Liver (tissue), 9 donors: ENCODE data around the gene TRIM59. TPM values are rescaled to one million over a fixed set of nuclear protein-coding genes. Genes with fewer than 3 reads are reported as not detected.

Experiments
- DNase-seq: peaks from one replicate; pipeline ENCODE4 v3.0.0-alpha.2; 2017; ENCODE audit warnings: low spot score
- H3K27ac ChIP-seq, 2 donors: one replicate each; pipeline ENCODE4 v1.7.0; 2013; ENCODE audit warnings: inconsistent platforms in 2 of 2, low read length in 2 of 2, control low read depth in 1 of 2, low read depth in 1 of 2, mild to moderate bottlenecking in 1 of 2
- H3K27me3 ChIP-seq, 4 donors: one replicate each; pipeline versions ENCODE4 v1.6.1 to v1.7.0; 2013; ENCODE audit warnings: low read length in 3 of 4, inconsistent platforms in 1 of 4, mild to moderate bottlenecking in 1 of 4, moderate library complexity in 1 of 4; ENCODE audit not compliant: control insufficient read depth in 4 of 4, insufficient read depth in 4 of 4
- H3K36me3 ChIP-seq, 4 donors: one replicate each; pipeline versions ENCODE4 v1.6.1 to v1.7.0; 2013; ENCODE audit warnings: low read length in 3 of 4, mild to moderate bottlenecking in 3 of 4, low read depth in 1 of 4, moderate library complexity in 1 of 4; ENCODE audit not compliant: control insufficient read depth in 4 of 4, insufficient read depth in 3 of 4
- H3K4me1 ChIP-seq, 4 donors: one replicate each; pipeline versions ENCODE4 v1.6.1 to v1.7.0; 2013; ENCODE audit warnings: low read length in 3 of 4, mild to moderate bottlenecking in 3 of 4, moderate library complexity in 1 of 4; ENCODE audit not compliant: control insufficient read depth in 4 of 4, insufficient read depth in 4 of 4
- H3K4me3 ChIP-seq, 3 donors: one replicate each; pipeline versions ENCODE4 v1.6.1 to v1.7.0; 2013; ENCODE audit warnings: low read length in 3 of 3, control low read depth in 1 of 3, low read depth in 1 of 3, mild to moderate bottlenecking in 1 of 3
- H3K9ac ChIP-seq, 2 donors: one replicate each; pipeline ENCODE4 v1.7.0; 2013; ENCODE audit warnings: low read length in 2 of 2, mild to moderate bottlenecking in 2 of 2, moderate library complexity in 2 of 2, control low read depth in 1 of 2, low read depth in 1 of 2
- H3K9me3 ChIP-seq, 4 donors: one replicate each; pipeline versions ENCODE4 v1.6.1 to v1.7.0; 2013; ENCODE audit warnings: low read length in 3 of 4; ENCODE audit not compliant: control insufficient read depth in 4 of 4
- ATF3 ChIP-seq: IDR thresholded peaks from 2 replicates; pipeline ENCODE4 v1.6.1; 2016; ENCODE audit warnings: antibody characterized with exemption
- CTCF ChIP-seq: fragments of 150-350 bp; IDR thresholded peaks from 2 replicates; pipeline ENCODE4 v1.5.1; 2017; ENCODE audit warnings: improper control_type of control experiment, low read depth, low read length; ENCODE audit not compliant: missing input control
- EGR1 ChIP-seq, 2 donors: IDR thresholded peaks; 2 replicates each; pipeline ENCODE4 v1.6.1; 2016 to 2018; ENCODE audit warnings: antibody characterized with exemption in 2 of 2, low read depth in 2 of 2
- FOXA1 ChIP-seq: IDR thresholded peaks from 2 replicates; pipeline ENCODE4 v1.6.1; 2016; ENCODE audit warnings: antibody characterized with exemption
- FOXA2 ChIP-seq: IDR thresholded peaks from 2 replicates; pipeline ENCODE4 v1.6.1; 2016; ENCODE audit warnings: antibody characterized with exemption
- GABPA ChIP-seq, 2 donors: IDR thresholded peaks in 1 of 2; conservative IDR thresholded peaks in 1 of 2; 2 replicates each; pipeline ENCODE4 v1.6.1; 2016; ENCODE audit warnings: antibody characterized with exemption in 2 of 2, mild to moderate bottlenecking in 1 of 2, moderate library complexity in 1 of 2
- HNF4A ChIP-seq, 2 donors: conservative IDR thresholded peaks; 2 replicates each; pipeline ENCODE4 v1.6.1; 2016; ENCODE audit warnings: antibody characterized with exemption in 2 of 2, mild to moderate bottlenecking in 2 of 2
- JUND ChIP-seq, 2 donors: IDR thresholded peaks; 2 replicates each; pipeline ENCODE4 v1.6.1; 2016; ENCODE audit warnings: antibody characterized with exemption in 2 of 2
- MAX ChIP-seq: IDR thresholded peaks from 2 replicates; pipeline ENCODE4 v1.6.1; 2016; ENCODE audit warnings: antibody characterized with exemption
- NR2F2 ChIP-seq: IDR thresholded peaks from 2 replicates; pipeline ENCODE4 v1.6.1; 2016; ENCODE audit warnings: antibody characterized with exemption
- RAD21 ChIP-seq, 2 donors: IDR thresholded peaks; 2 replicates each; pipeline ENCODE4 v1.6.1; 2016; ENCODE audit warnings: antibody characterized with exemption in 2 of 2, mild to moderate bottlenecking in 2 of 2
- REST ChIP-seq: IDR thresholded peaks from 2 replicates; pipeline ENCODE4 v1.6.1; 2016; ENCODE audit warnings: antibody characterized with exemption, mild to moderate bottlenecking
- RXRA ChIP-seq, 2 donors: IDR thresholded peaks; 2 replicates each; pipeline ENCODE4 v1.6.1; 2017 to 2018; ENCODE audit warnings: antibody characterized with exemption in 2 of 2, mild to moderate bottlenecking in 1 of 2
- TAF1 ChIP-seq: conservative IDR thresholded peaks from 2 replicates; pipeline ENCODE4 v1.6.1; 2016; ENCODE audit warnings: antibody characterized with exemption, mild to moderate bottlenecking
- YY1 ChIP-seq: IDR thresholded peaks from 2 replicates; pipeline ENCODE4 v1.6.1; 2016; ENCODE audit warnings: antibody characterized with exemption, mild to moderate bottlenecking
- ZBTB33 ChIP-seq: IDR thresholded peaks from 2 replicates; pipeline ENCODE4 v1.6.1; 2016; ENCODE audit warnings: antibody characterized with exemption
- WGBS: extraction: QIAGEN DNeasy Blood & Tissue Kit; methylation state at CpG from one replicate; pipeline ENCODE4 v1.1.7; 2013; 5-methylcytosine and 5-hydroxymethylcytosine counted together
- polyA plus RNA-seq, 2 donors: library from polyadenylated mRNA; stranded (reverse) in 1 of 2; unstranded in 1 of 2; fragments of 200-250 nt in 1 of 2; fragments of >200 nt in 1 of 2; fragmentation: Nextera tagmentation in 1 of 2; extraction: Ambion mirVana in 1 of 2; gene quantifications; one replicate each; pipeline versions ENCODE4 v1.2.1 to v1.2.3, GENCODE V29; 2013 to 2015
- total RNA-seq, 2 donors: library from RNA; depleted of rRNA; stranded (reverse); fragments of >200 nt; gene quantifications; one replicate each; pipeline ENCODE4 v1.2.3, GENCODE V29; 2014
- donor health status: healthy.
- donor health status: healthy.
- donor health status: healthy.
- donor health status: healthy.
- donor health status: healthy.

TRIM59 gene
- total and polyA plus RNA-seq, 4 donors, result 0.18 to 33.3 (median 0.87) TPM

- Histone ChIP-seq H3K4me1 (no peaks in the 10 kb centered on the region), H3K4me3 (no peak overlapping the region), H3K9me3 (no peaks in the 10 kb centered on the region), H3K27me3 (no peaks in the 10 kb centered on the region), H3K36me3 (peaks cover 2 to 40% (median 21%) of the 10 kb centered on the region in 4 donors), H3K27ac (no peak overlapping the region), H3K9ac (no peak overlapping the region)
- no peak for TF ChIP-seq HNF4A (conservative IDR thresholded peaks at IDR 0.05)
- no peak for DNase-seq
- 98% methylated on average over 2 of the region's 2 CpGs for WGBS
These were observed 14.5 kb downstream of the TRIM59 start for GRCh38 chr3:160435095-160435494.

- H3K9ac ChIP-seq, result no peak overlapping the region
- H3K4me3 ChIP-seq, result no peak overlapping the region
- no peaks in the 10 kb centered on the region for H3K27me3 ChIP-seq
- H3K36me3 ChIP-seq, result peaks cover 2 to 40% (median 21%) of the 10 kb centered on the region in 4 donors
- no peaks in the 10 kb centered on the region for H3K4me1 ChIP-seq
- no peak for DNase-seq
- 72% methylated on average over 2 of the region's 2 CpGs for WGBS
- TF ChIP-seq JUND (IDR thresholded peaks at IDR 0.05), result no peak
- TF ChIP-seq CTCF, result no peak
- no peak for TF ChIP-seq HNF4A (conservative IDR thresholded peaks at IDR 0.05)
- TF ChIP-seq ATF3, result no peak
- no peak for TF ChIP-seq MAX
- no peak for TF ChIP-seq EGR1 (IDR thresholded peaks at IDR 0.05; ENCODE audit: low read depth in 2 of 2)
- no peak for TF ChIP-seq FOXA2
- no peak for TF ChIP-seq RXRA (IDR thresholded peaks at IDR 0.05)
- TF ChIP-seq YY1, result no peak
- TF ChIP-seq NR2F2, result no peak
- TF ChIP-seq REST, result no peak
- no peak for TF ChIP-seq TAF1
- TF ChIP-seq GABPA (IDR thresholded peaks at IDR 0.05 in 1 of 2, conservative IDR thresholded peaks at IDR 0.05 in 1 of 2), result no peak
- TF ChIP-seq RAD21 (IDR thresholded peaks at IDR 0.05), result no peak
- TF ChIP-seq ZBTB33, result no peak
- TF ChIP-seq FOXA1, result no peak
- H3K9me3 ChIP-seq, result no peaks in the 10 kb centered on the region
- no peak overlapping the region for H3K27ac ChIP-seq
These were observed 15.5 kb downstream of the TRIM59 start for GRCh38 chr3:160434071-160434470.
